Neural cell (in vitro differentiated cells): Measurements from ENCODE around the gene PLEKHH3. TPM values are rescaled to one million over a fixed set of nuclear protein-coding genes. Genes with fewer than 3 reads are reported as not detected.

Experiments used
- H2AFZ ChIP-seq: fragments of 200-600, 300-800 bp; sonication (generic), shearing (Covaris generic); 2 replicates; pipeline ENCODE4 v1.6.0; 2014; ENCODE audit warnings: low read depth, mild to moderate bottlenecking, antibody characterized with exemption, low read length, moderate library complexity
- H3F3A ChIP-seq: fragments of 200-600 bp; shearing (Covaris generic); 2 replicates; pipeline ENCODE4 v1.6.1; 2016; ENCODE audit warnings: mild to moderate bottlenecking, moderate library complexity, mixed read lengths, antibody characterized with exemption, low read length; ENCODE audit not compliant: insufficient read depth, poor library complexity, severe bottlenecking
- H3K27ac ChIP-seq: fragments of 200-600, 300-800 bp; sonication (generic), shearing (Covaris generic); 2 replicates; pipeline ENCODE4 v1.5.1; 2014; ENCODE audit warnings: mild to moderate bottlenecking, low read length, moderate library complexity
- H3K27me3 ChIP-seq: fragments of 300-800, 200-600 bp; sonication (generic), shearing (Covaris generic); 2 replicates; pipeline ENCODE4 v1.6.0; 2014; ENCODE audit warnings: mild to moderate bottlenecking, low read depth, low read length, moderate library complexity; ENCODE audit not compliant: insufficient read depth
- H3K36me3 ChIP-seq: fragments of 300-800, 200-600 bp; sonication (generic), shearing (Covaris generic); 2 replicates; pipeline ENCODE4 v1.5.1; 2014; ENCODE audit warnings: mild to moderate bottlenecking, antibody characterized with exemption, low read length, moderate library complexity; ENCODE audit not compliant: insufficient read depth
- H3K4me2 ChIP-seq: fragments of 300-800, 200-600 bp; sonication (generic), shearing (Covaris generic); 2 replicates; pipeline ENCODE4 v1.6.0; 2014; ENCODE audit warnings: mild to moderate bottlenecking, low read length
- H3K4me3 ChIP-seq: fragments of 300-800, 200-600 bp; sonication (generic), shearing (Covaris generic); 2 replicates; pipeline ENCODE4 v1.5.1; 2014; ENCODE audit warnings: mild to moderate bottlenecking, low read length, moderate library complexity
- H3K79me2 ChIP-seq: fragments of 200-600 bp; shearing (Covaris generic); replicated peaks from 2 replicates; pipeline ENCODE4 v1.6.0; 2014; ENCODE audit warnings: mild to moderate bottlenecking, low read length, moderate library complexity; ENCODE audit not compliant: insufficient read depth
- H3K9ac ChIP-seq: fragments of 300-800, 200-600 bp; sonication (generic), shearing (Covaris generic); 2 replicates; pipeline ENCODE4 v1.6.1; 2016; ENCODE audit warnings: mild to moderate bottlenecking, low read length, mixed read lengths
- H3K9me2 ChIP-seq: fragments of 200-600 bp; shearing (Covaris generic); 2 replicates; pipeline ENCODE4 v1.6.1; 2016; ENCODE audit warnings: mild to moderate bottlenecking, low read length, mixed read lengths; ENCODE audit not compliant: insufficient read depth
- H3K9me3 ChIP-seq: fragments of 200-600, 300-800 bp; sonication (generic), shearing (Covaris generic); 2 replicates; pipeline ENCODE4 v1.6.1; 2016; ENCODE audit warnings: mild to moderate bottlenecking, mixed run types, low read length, moderate library complexity, mixed read lengths
- H4K20me1 ChIP-seq: fragments of 200-600 bp; shearing (Covaris generic); 2 replicates; pipeline ENCODE4 v1.6.1; 2016; ENCODE audit warnings: mild to moderate bottlenecking, mixed run types; ENCODE audit not compliant: insufficient read depth
- CTCF ChIP-seq: fragments of 450-650 bp; IDR thresholded peaks from 2 replicates; pipeline ENCODE4 v1.5.1; 2014; ENCODE audit warnings: antibody characterized with exemption, mild to moderate bottlenecking, moderate library complexity; ENCODE audit not compliant: poor library complexity, severe bottlenecking
- EP300 ChIP-seq: fragments of 450-650 bp; conservative IDR thresholded peaks from 2 replicates; pipeline ENCODE4 v1.6.1; 2014; ENCODE audit warnings: antibody characterized with exemption, mild to moderate bottlenecking, moderate library complexity; ENCODE audit not compliant: poor library complexity, severe bottlenecking
- EZH2 ChIP-seq: fragments of 200-600, 300-800 bp; shearing (Covaris generic), sonication (generic); IDR thresholded peaks from 2 replicates; pipeline ENCODE4 v1.6.1; 2014; ENCODE audit warnings: antibody characterized with exemption, low read length, borderline replicate concordance, mild to moderate bottlenecking; ENCODE audit not compliant: insufficient read depth, poor library complexity, severe bottlenecking
- MXI1 ChIP-seq: fragments of 450-650 bp; conservative IDR thresholded peaks from 2 replicates; pipeline ENCODE4 v1.6.1; 2014; ENCODE audit warnings: antibody characterized with exemption, mild to moderate bottlenecking; ENCODE audit not compliant: poor library complexity, severe bottlenecking
- POLR2AphosphoS5 ChIP-seq: IDR thresholded peaks from 2 replicates; pipeline ENCODE4 v1.6.1; 2012
- RAD21 ChIP-seq: fragments of 450-650 bp; conservative IDR thresholded peaks from 2 replicates; pipeline ENCODE4 v1.6.1; 2014; ENCODE audit warnings: antibody characterized with exemption, mild to moderate bottlenecking, moderate library complexity
- REST ChIP-seq: IDR thresholded peaks from 2 replicates; pipeline ENCODE4 v1.6.1; 2012; ENCODE audit warnings: borderline replicate concordance
- TAF1 ChIP-seq: IDR thresholded peaks from 2 replicates; pipeline ENCODE4 v1.6.1; 2012; ENCODE audit warnings: low read depth
- polyA plus RNA-seq: library from polyadenylated mRNA; depleted of rRNA; stranded (reverse); fragments of >200 nt; gene quantifications from 2 replicates; pipeline ENCODE4 v1.2.3, GENCODE V29; 2014

The PLEKHH3 gene
- polyA plus RNA-seq, 1 donor from 2014 or later = 18.4 TPM

- Histone ChIP-seq H3K4me2 (peak within 1 kb of the TSS; percentile 81), H3K4me3 (peak within 1 kb of the TSS; percentile 98), H3K27me3 (no peaks in the 10 kb centered on the region), H3K9me2 (no peaks in the 10 kb centered on the region), H3K27ac (peak within 1 kb of the TSS; percentile 91), H3K9ac (peak within 1 kb of the TSS; percentile 97), H3K79me2 (peaks cover 4% of the 10 kb centered on the region), H3K9me3 (no peaks in the 10 kb centered on the region), H2AFZ (peak within 1 kb of the TSS; percentile 53), H3K36me3 (no peaks in the 10 kb centered on the region), H3F3A (no peaks in the 10 kb centered on the region), H4K20me1 (no peaks in the 10 kb centered on the region)
- TF ChIP-seq EP300 = no peak
- TF ChIP-seq MXI1 = peak; percentile 76
- peak; percentile 75 for TF ChIP-seq POLR2AphosphoS5
These were observed 5.4 kb upstream of the PLEKHH3 start, which contains the start of gene CNTNAP1 for GRCh38 chr17:42681976-42682721. CNTNAP1 (plus strand) TSS chr17:42682531; CDS start chr17:42682830, 299 bp downstream.

- H3K9me3 ChIP-seq = no peaks in the 10 kb centered on the region
- no peak overlapping the region for H2AFZ ChIP-seq
- no peak overlapping the region for H3K4me2 ChIP-seq
- H3K79me2 ChIP-seq = peaks cover 9% of the 10 kb centered on the region
- no peaks in the 10 kb centered on the region for H3K9me2 ChIP-seq
- H3K9ac ChIP-seq = peak overlapping the region; percentile 83
- no peaks in the 10 kb centered on the region for H3F3A ChIP-seq
- TF ChIP-seq REST = no peak
- TF ChIP-seq MXI1 = no peak
- TF ChIP-seq CTCF = no peak
- no peak for TF ChIP-seq RAD21
- TF ChIP-seq EP300 = no peak
- TF ChIP-seq POLR2AphosphoS5 = no peak
- TF ChIP-seq TAF1 = no peak
- TF ChIP-seq EZH2 = no peak
- peak overlapping the region; percentile 95 for H3K27ac ChIP-seq
- no peaks in the 10 kb centered on the region for H3K27me3 ChIP-seq
- H3K4me3 ChIP-seq = no peak overlapping the region
- no peaks in the 10 kb centered on the region for H4K20me1 ChIP-seq
- no peaks in the 10 kb centered on the region for H3K36me3 ChIP-seq
These were observed 3.6 kb upstream of the PLEKHH3 start for GRCh38 chr17:42680331-42680808.
